Measurements from ENCODE around the gene DNAJC5G. TPM values are rescaled to one million over a fixed set of nuclear protein-coding genes. Genes with fewer than 3 reads are reported as not detected.

The DNAJC5G gene
- total and polyA plus RNA-seq, 2 donors (not counting 1 experiment from before 2014, with no cell fraction given), result not detected

DNA sequence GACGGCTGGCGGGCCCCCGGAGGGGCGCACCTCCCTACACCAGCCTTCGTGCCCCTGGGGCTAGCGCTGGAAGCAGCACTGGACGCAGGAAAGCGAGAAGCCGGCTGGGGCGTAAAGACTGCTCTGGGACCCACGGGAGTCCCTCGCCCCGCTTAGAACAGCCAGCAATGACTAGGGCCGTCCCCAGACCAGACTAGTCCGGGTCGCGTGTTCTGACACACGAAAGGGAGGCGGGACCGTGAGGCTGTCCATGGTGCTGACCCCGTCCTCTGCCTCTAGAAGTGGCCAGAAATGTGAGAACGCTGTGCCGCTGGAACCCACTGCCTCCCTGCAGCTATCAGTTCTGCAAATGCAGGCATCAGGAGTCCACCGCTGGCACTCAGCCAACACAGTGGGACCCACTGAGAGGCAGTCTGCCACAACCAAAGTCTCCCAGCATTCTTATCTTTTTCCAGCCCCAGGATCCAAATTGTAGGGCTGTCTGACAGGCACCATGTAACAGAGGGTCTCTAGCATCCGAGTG is 33.2 kb downstream of the DNAJC5G start, which contains the start of gene UCN:
Gene UCN, minus strand, starts transcription at position 87 of the 523 bp plus-strand sequence. CDS start 550 bp downstream, outside the sequence.
- no peak within 1 kb of the TSS for H3K9ac ChIP-seq (ENCODE audit: low read length)
- peaks cover 0 to 7% (median 0%) of the 10 kb centered on the region in 3 donors for H3K9me3 ChIP-seq (ENCODE audit: control extremely low read depth in 1 of 3, control insufficient read depth in 2 of 3, insufficient read depth in 1 of 3, low read length in 2 of 3)
- peaks cover 0 to 29% (median 9%) of the 10 kb centered on the region in 4 experiments for H3K27me3 ChIP-seq (replicated peaks in 1 of 4; ENCODE audit: control extremely low read depth in 1 of 4, control insufficient read depth in 3 of 4, insufficient read depth in 4 of 4, low read length in 3 of 4)
- intact Hi-C loops (cut with micrococcal nuclease), result no loop called here
- TF ChIP-seq EZH2 (IDR thresholded peaks at IDR 0.05; ENCODE audit: borderline replicate concordance, insufficient read depth, low read depth, low read length, poor library complexity, severe bottlenecking), result no peak
- TF ChIP-seq, protein P1, sequence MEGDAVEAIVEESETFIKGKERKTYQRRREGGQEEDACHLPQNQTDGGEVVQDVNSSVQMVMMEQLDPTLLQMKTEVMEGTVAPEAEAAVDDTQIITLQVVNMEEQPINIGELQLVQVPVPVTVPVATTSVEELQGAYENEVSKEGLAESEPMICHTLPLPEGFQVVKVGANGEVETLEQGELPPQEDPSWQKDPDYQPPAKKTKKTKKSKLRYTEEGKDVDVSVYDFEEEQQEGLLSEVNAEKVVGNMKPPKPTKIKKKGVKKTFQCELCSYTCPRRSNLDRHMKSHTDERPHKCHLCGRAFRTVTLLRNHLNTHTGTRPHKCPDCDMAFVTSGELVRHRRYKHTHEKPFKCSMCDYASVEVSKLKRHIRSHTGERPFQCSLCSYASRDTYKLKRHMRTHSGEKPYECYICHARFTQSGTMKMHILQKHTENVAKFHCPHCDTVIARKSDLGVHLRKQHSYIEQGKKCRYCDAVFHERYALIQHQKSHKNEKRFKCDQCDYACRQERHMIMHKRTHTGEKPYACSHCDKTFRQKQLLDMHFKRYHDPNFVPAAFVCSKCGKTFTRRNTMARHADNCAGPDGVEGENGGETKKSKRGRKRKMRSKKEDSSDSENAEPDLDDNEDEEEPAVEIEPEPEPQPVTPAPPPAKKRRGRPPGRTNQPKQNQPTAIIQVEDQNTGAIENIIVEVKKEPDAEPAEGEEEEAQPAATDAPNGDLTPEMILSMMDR (IDR thresholded peaks at IDR 0.05), result no peak
- WGBS (ENCODE audit: insufficient coverage), result 94% methylated on average over 25 of the region's 25 CpGs
- H3K4me1 Mint-ChIP-seq, result peaks cover 7% of the 10 kb centered on the region
- H2AFZ ChIP-seq (ENCODE audit: insufficient read depth, low read depth, low read length, poor library complexity, severe bottlenecking), result no peak within 1 kb of the TSS
- H3K9me3 Mint-ChIP-seq (ENCODE audit: insufficient read depth), result no peaks in the 10 kb centered on the region
- H3K36me3 ChIP-seq (replicated peaks in 1 of 2; ENCODE audit: control extremely low read depth in 1 of 2, control insufficient read depth in 1 of 2, extremely low read depth in 1 of 2, insufficient read depth in 2 of 2, low read length in 1 of 2), result peaks cover 4 to 9% of the 10 kb centered on the region in 2 experiments
- H3K79me2 ChIP-seq (ENCODE audit: control insufficient read depth, insufficient read depth, low read length), result no peaks in the 10 kb centered on the region
- ChIA-PET POLR2A (no interaction called here), CTCF (no interaction called here)
- H3K27me3 Mint-ChIP-seq, result peaks cover 21% of the 10 kb centered on the region
- H3K4me3 Mint-ChIP-seq, result no peak within 1 kb of the TSS
- H3K4me2 ChIP-seq (replicated peaks; ENCODE audit: low read depth, low read length, poor library complexity, severe bottlenecking), result peak within 1 kb of the TSS; percentile 71
- H3K4me3 ChIP-seq (ENCODE audit: control extremely low read depth in 1 of 5, extremely low read depth in 1 of 5, insufficient read depth in 1 of 5, low read depth in 2 of 5, low read length in 4 of 5), result no peak within 1 kb of the TSS
- no peak within 1 kb of the TSS for H3K27ac Mint-ChIP-seq
- peaks cover 14% of the 10 kb centered on the region in 2 donors for H3K4me1 ChIP-seq (ENCODE audit: control insufficient read depth in 2 of 2, insufficient read depth in 2 of 2, low read length in 2 of 2)
- ATAC-seq (ENCODE audit: low read depth) (no peak), DNase-seq (no peak)
- no peak within 1 kb of the TSS for H3K27ac ChIP-seq (ENCODE audit: low read length in 2 of 2)
- H4K20me1 ChIP-seq (ENCODE audit: control insufficient read depth, insufficient read depth, low read length, poor library complexity, severe bottlenecking), result no peaks in the 10 kb centered on the region

DNA sequence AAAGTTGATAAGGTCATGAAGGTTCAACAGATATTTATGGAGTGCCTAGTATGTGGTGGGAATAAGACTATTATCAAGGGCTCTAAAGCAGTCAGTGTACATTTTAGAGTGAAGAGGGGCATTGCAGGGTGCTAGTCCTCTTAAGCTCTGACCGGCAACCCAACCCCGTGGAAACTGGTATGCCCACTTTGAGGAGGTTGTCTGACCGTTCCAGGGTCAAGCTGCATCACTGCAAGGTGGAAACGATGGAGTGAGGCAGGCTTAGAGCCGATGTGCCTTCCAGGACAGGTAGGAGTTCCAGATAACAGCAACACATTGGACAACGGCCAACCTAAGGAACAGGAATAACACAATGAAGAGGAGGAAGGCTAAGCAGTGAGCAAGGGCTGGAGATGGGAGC is 34.4 kb downstream of the DNAJC5G start:
- Histone ChIP-seq H3K9ac (ENCODE audit: low read length) (no peak overlapping the region), H3K36me3 (replicated peaks in 1 of 2; ENCODE audit: control extremely low read depth in 1 of 2, control insufficient read depth in 1 of 2, extremely low read depth in 1 of 2, insufficient read depth in 2 of 2, low read length in 1 of 2) (peaks cover 4 to 9% of the 10 kb centered on the region in 2 experiments), H3K9me3 (ENCODE audit: control extremely low read depth in 1 of 3, control insufficient read depth in 2 of 3, insufficient read depth in 1 of 3, low read length in 2 of 3) (peaks cover 0 to 7% (median 0%) of the 10 kb centered on the region in 3 donors), H3K27me3 (replicated peaks in 1 of 4; ENCODE audit: control extremely low read depth in 1 of 4, control insufficient read depth in 3 of 4, insufficient read depth in 4 of 4, low read length in 3 of 4) (peaks cover 0 to 26% (median 9%) of the 10 kb centered on the region in 4 experiments), H3K4me3 (ENCODE audit: control extremely low read depth in 1 of 5, extremely low read depth in 1 of 5, insufficient read depth in 1 of 5, low read depth in 2 of 5, low read length in 4 of 5) (no peak overlapping the region), H3K27ac (ENCODE audit: low read length in 2 of 2) (no peak overlapping the region), H4K20me1 (ENCODE audit: control insufficient read depth, insufficient read depth, low read length, poor library complexity, severe bottlenecking) (peaks cover 5% of the 10 kb centered on the region), H3K4me2 (replicated peaks; ENCODE audit: low read depth, low read length, poor library complexity, severe bottlenecking) (no peak overlapping the region), H2AFZ (ENCODE audit: insufficient read depth, low read depth, low read length, poor library complexity, severe bottlenecking) (no peak overlapping the region), H3K79me2 (ENCODE audit: control insufficient read depth, insufficient read depth, low read length) (peaks cover 2% of the 10 kb centered on the region), H3K4me1 (ENCODE audit: control insufficient read depth in 2 of 2, insufficient read depth in 2 of 2, low read length in 2 of 2) (peaks cover 14% of the 10 kb centered on the region in 2 donors)
- CTCF ChIA-PET, result interaction anchor here (0.8 kb wide), 1 partner anchor 348 kb away, joined by 3 read pairs; no protein-coding TSS in a partner anchor
- Mint-ChIP-seq H3K9me3 (ENCODE audit: insufficient read depth) (no peaks in the 10 kb centered on the region), H3K4me3 (no peak overlapping the region), H3K27me3 (peaks cover 17% of the 10 kb centered on the region), H3K4me1 (peaks cover 7% of the 10 kb centered on the region), H3K27ac (no peak overlapping the region)
- no peak for DNase-seq
- TF ChIP-seq, protein P1 (IDR thresholded peaks at IDR 0.05), result no peak
- no peak for TF ChIP-seq EZH2 (IDR thresholded peaks at IDR 0.05; ENCODE audit: borderline replicate concordance, insufficient read depth, low read depth, low read length, poor library complexity, severe bottlenecking)
- intact Hi-C loops (cut with micrococcal nuclease), result no loop called here
- POLR2A ChIA-PET, result no interaction called here
- WGBS (ENCODE audit: insufficient coverage), result 98% methylated on average over 6 of the region's 6 CpGs
- ATAC-seq (ENCODE audit: low read depth), result no peak

All from B cell (primary cell).